GM23338 (cell line): ENCODE data around the gene TTC28. TPM values are rescaled to one million over a fixed set of nuclear protein-coding genes. Genes with fewer than 3 reads are reported as not detected.
A peak's percentile ranks its signal among the peaks of the same experiment; 100 is the strongest.

Experiments used
- ATAC-seq: fragments of 200-7000 bp; cut with Tn5 transposase; 3 replicates; pipeline ENCODE4 v1.9.1; 2020
- DNase-seq: peaks from one replicate; pipeline ENCODE4 v3.0.0-alpha.2; 2015; ENCODE audit warnings: low spot score
- H2AFZ ChIP-seq: fragments of 200-600 bp; sonication (generic); 2 replicates; pipeline ENCODE4 v1.8.0; 2016; ENCODE audit warnings: antibody characterized with exemption, mild to moderate bottlenecking, moderate library complexity
- H3F3A ChIP-seq: fragments of 200-600 bp; sonication (generic); replicated peaks from 2 replicates; pipeline ENCODE4 v1.8.0; 2017; ENCODE audit warnings: antibody characterized with exemption, mixed run types, low read depth
- H3K27ac ChIP-seq: fragments of 200-600 bp; sonication (generic); 2 replicates; pipeline ENCODE4 v1.6.1; 2016; ENCODE audit warnings: low read depth
- H3K27me3 ChIP-seq: fragments of 200-600 bp; sonication (generic); 2 replicates; pipeline ENCODE4 v1.8.0; 2016; ENCODE audit warnings: mild to moderate bottlenecking, mixed run types, moderate library complexity; ENCODE audit not compliant: insufficient read depth
- H3K36me3 ChIP-seq: fragments of 200-600 bp; sonication (generic); 2 replicates; pipeline ENCODE4 v1.8.0; 2016; ENCODE audit warnings: mild to moderate bottlenecking; ENCODE audit not compliant: insufficient read depth
- H3K4me1 ChIP-seq: fragments of 200-600 bp; sonication (generic); 2 replicates; pipeline ENCODE4 v1.8.0; 2016; ENCODE audit warnings: mild to moderate bottlenecking, moderate library complexity; ENCODE audit not compliant: insufficient read depth
- H3K4me2 ChIP-seq: fragments of 200-600 bp; sonication (generic); 2 replicates; pipeline ENCODE4 v1.7.1; 2017; ENCODE audit warnings: mixed run types
- H3K4me3 ChIP-seq: fragments of 200-600 bp; sonication (generic); 2 replicates; pipeline ENCODE4 v1.6.1; 2016; ENCODE audit warnings: mixed run types
- H3K79me2 ChIP-seq: fragments of 200-600 bp; sonication (generic); replicated peaks from 2 replicates; pipeline ENCODE4 v1.8.0; 2017; ENCODE audit warnings: mild to moderate bottlenecking; ENCODE audit not compliant: insufficient read depth
- H3K9me2 ChIP-seq: fragments of 200-600 bp; sonication (generic); 2 replicates; pipeline ENCODE4 v1.8.0; 2017; ENCODE audit not compliant: insufficient read depth
- H4K20me1 ChIP-seq: fragments of 200-600 bp; sonication (generic); replicated peaks from 2 replicates; pipeline ENCODE4 v1.8.0; 2017; ENCODE audit warnings: mild to moderate bottlenecking; ENCODE audit not compliant: insufficient read depth
- H3K27ac Mint-ChIP-seq: 2 replicates; pipeline ENCODE4 v1.8.0; 2020; ENCODE audit warnings: inconsistent platforms, mild to moderate bottlenecking, moderate library complexity, mixed read lengths
- H3K27me3 Mint-ChIP-seq: 3 replicates; pipeline ENCODE4 v1.8.0; 2022; ENCODE audit warnings: low read depth, mild to moderate bottlenecking, moderate library complexity, mixed read lengths, inconsistent platforms; ENCODE audit not compliant: insufficient read depth, poor library complexity
- H3K36me3 Mint-ChIP-seq: 3 replicates; pipeline ENCODE4 v1.8.0; 2021; ENCODE audit warnings: low read depth, mild to moderate bottlenecking, inconsistent platforms, moderate library complexity, mixed read lengths
- H3K4me1 Mint-ChIP-seq: 3 replicates; pipeline ENCODE4 v1.8.0; 2020; ENCODE audit warnings: mild to moderate bottlenecking, inconsistent platforms, mixed read lengths
- H3K4me3 Mint-ChIP-seq: 3 replicates; pipeline ENCODE4 v1.8.0; 2021; ENCODE audit warnings: moderate library complexity, mild to moderate bottlenecking, inconsistent platforms, mixed read lengths
- H3K9me3 Mint-ChIP-seq: 3 replicates; pipeline ENCODE4 v1.8.0; 2020; ENCODE audit warnings: moderate library complexity, mild to moderate bottlenecking, inconsistent platforms, mixed read lengths
- CREB1 ChIP-seq: fragments of 250-450 bp; sonication (Bioruptor Pico); IDR thresholded peaks from 2 replicates; pipeline ENCODE4 v1.5.0; 2020; ENCODE audit warnings: low read depth, mild to moderate bottlenecking, moderate library complexity
- CTCF ChIP-seq, 2 experiments: fragments of 200-600 bp in 1 of 2; sonication (generic) in 1 of 2; conservative IDR thresholded peaks; 2 replicates each; pipeline versions ENCODE4 v1.5.1 to v1.6.1; 2016 to 2017; ENCODE audit warnings: antibody characterized with exemption in 2 of 2, low read depth in 2 of 2, mild to moderate bottlenecking in 2 of 2, moderate library complexity in 1 of 2
- EZH2 ChIP-seq: fragments of 200-600 bp; sonication (generic); IDR thresholded peaks from one replicate; pipeline ENCODE4 v1.8.0; 2017; ENCODE audit warnings: antibody characterized with exemption, mild to moderate bottlenecking, low read depth; ENCODE audit not compliant: unreplicated experiment
- EZH2phosphoT487 ChIP-seq: fragments of 200-600 bp; sonication (generic); IDR thresholded peaks from one replicate; pipeline ENCODE4 v1.8.1; 2018; ENCODE audit warnings: antibody characterized with exemption; ENCODE audit not compliant: unreplicated experiment
- JUNB ChIP-seq: IDR thresholded peaks from one replicate; pipeline ENCODE4 v1.6.1; 2016; ENCODE audit warnings: antibody characterized with exemption; ENCODE audit not compliant: unreplicated experiment
- NANOG ChIP-seq: IDR thresholded peaks from 2 replicates; pipeline ENCODE4 v1.6.1; 2016; ENCODE audit warnings: antibody characterized with exemption, borderline replicate concordance
- POLR2AphosphoS5 ChIP-seq: IDR thresholded peaks from 2 replicates; pipeline ENCODE4 v1.6.1; 2016; ENCODE audit warnings: antibody characterized with exemption, low read depth
- REST ChIP-seq: IDR thresholded peaks from one replicate; pipeline ENCODE4 v1.6.1; 2018; ENCODE audit warnings: antibody characterized with exemption; ENCODE audit not compliant: unreplicated experiment
- STAT1 ChIP-seq: IDR thresholded peaks from one replicate; pipeline ENCODE4 v1.6.1; 2016; ENCODE audit warnings: antibody characterized with exemption; ENCODE audit not compliant: unreplicated experiment
- ZNF114 ChIP-seq: fragments of 250-450 bp; sonication (Bioruptor Pico); IDR thresholded peaks from 2 replicates; pipeline ENCODE4 v1.5.0; 2020; ENCODE audit warnings: mild to moderate bottlenecking, moderate library complexity
- ZNF331 ChIP-seq: fragments of 250-450 bp; sonication (Bioruptor Pico); IDR thresholded peaks from 2 replicates; pipeline ENCODE4 v1.5.0; 2020; ENCODE audit warnings: low read depth, mild to moderate bottlenecking, moderate library complexity
- polyA plus RNA-seq: library from polyadenylated mRNA; unstranded; fragments of >200 nt; fragmentation: Nextera tagmentation; extraction: Ambion mirVana; gene quantifications from 2 replicates; pipeline ENCODE4 v1.2.1, GENCODE V29; 2016
- total RNA-seq: library from RNA; depleted of rRNA; stranded (reverse); fragments of >200 nt; shearing (Covaris generic); gene quantifications from 2 replicates; pipeline ENCODE4 v1.2.3, GENCODE V29; 2014
- TF ChIP-seq, protein P1 (sequence below): IDR thresholded peaks from 2 replicates; pipeline ENCODE4 v1.6.1; 2016; ENCODE audit warnings: antibody characterized with exemption

The TTC28 gene
- total and polyA plus RNA-seq, 2 experiments from 2014 or later: 4.5 to 16.1 TPM

DNA sequence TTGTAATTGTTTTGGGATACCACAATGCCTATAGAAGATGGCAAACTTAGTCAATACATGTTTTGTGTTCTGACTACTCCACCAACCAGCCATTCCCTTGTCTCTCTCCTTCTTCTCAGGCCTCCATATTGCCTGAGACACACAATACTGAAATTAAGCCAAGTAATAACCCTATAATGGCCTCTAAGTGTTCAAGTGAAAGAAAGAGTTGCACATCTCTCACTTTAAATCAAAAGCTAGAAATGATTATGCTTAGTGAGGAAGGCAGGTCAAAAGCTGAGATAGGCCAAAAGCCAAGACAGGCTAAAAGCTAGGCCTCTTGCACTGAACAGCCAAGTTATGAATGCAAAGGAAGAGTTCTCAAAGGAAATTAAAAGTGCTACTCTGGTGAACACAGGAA, 318.7 kb downstream of the TTC28 start (continued):
- TF ChIP-seq JUNB (no peak), CTCF (conservative IDR thresholded peaks at IDR 0.05; ENCODE audit: low read depth in 2 of 2) (no peak), CREB1 (CRISPR knock-in tag) (no peak), ZNF114 (no peak), REST (no peak), ZNF331 (CRISPR knock-in tag) (no peak), STAT1 (no peak)
- TF ChIP-seq, protein P1, sequence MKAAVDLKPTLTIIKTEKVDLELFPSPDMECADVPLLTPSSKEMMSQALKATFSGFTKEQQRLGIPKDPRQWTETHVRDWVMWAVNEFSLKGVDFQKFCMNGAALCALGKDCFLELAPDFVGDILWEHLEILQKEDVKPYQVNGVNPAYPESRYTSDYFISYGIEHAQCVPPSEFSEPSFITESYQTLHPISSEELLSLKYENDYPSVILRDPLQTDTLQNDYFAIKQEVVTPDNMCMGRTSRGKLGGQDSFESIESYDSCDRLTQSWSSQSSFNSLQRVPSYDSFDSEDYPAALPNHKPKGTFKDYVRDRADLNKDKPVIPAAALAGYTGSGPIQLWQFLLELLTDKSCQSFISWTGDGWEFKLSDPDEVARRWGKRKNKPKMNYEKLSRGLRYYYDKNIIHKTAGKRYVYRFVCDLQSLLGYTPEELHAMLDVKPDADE: no peak

GRCh38 chr22:28358312-28358711, 321.3 kb downstream of the TTC28 start:
- Histone ChIP-seq H3F3A (no peaks in the 10 kb centered on the region), H3K27me3 (no peaks in the 10 kb centered on the region), H3K4me2 (no peak overlapping the region), H4K20me1 (no peaks in the 10 kb centered on the region; the same call in 1 of the 2 replicates), H3K9me2 (no peaks in the 10 kb centered on the region), H2AFZ (no peak overlapping the region), H3K27ac (no peak overlapping the region), H3K36me3 (no peaks in the 10 kb centered on the region), H3K79me2 (no peaks in the 10 kb centered on the region), H3K4me1 (peaks cover 8% of the 10 kb centered on the region; the same call in 1 of the 2 replicates), H3K4me3 (no peak overlapping the region)
- H3K9me3 Mint-ChIP-seq: peaks cover 21% of the 10 kb centered on the region
- ATAC-seq: peak; percentile 52; the same call in 2 of the 3 replicates
- peaks cover 6% of the 10 kb centered on the region for H3K27me3 Mint-ChIP-seq
- H3K4me1 Mint-ChIP-seq: peaks cover 9% of the 10 kb centered on the region
- H3K27ac Mint-ChIP-seq: no peak overlapping the region
- DNase-seq: no peak
- no peak for TF ChIP-seq JUNB
- no peak for TF ChIP-seq CTCF (conservative IDR thresholded peaks at IDR 0.05; ENCODE audit: low read depth in 2 of 2)
- no peak for TF ChIP-seq STAT1
- TF ChIP-seq, protein P1: no peak
- no peak for TF ChIP-seq EZH2
- TF ChIP-seq NANOG: no peak
- TF ChIP-seq ZNF331 (CRISPR knock-in tag): no peak
- no peak for TF ChIP-seq CREB1 (CRISPR knock-in tag)
- TF ChIP-seq EZH2phosphoT487: no peak
- no peak for TF ChIP-seq POLR2AphosphoS5
- no peak overlapping the region for H3K4me3 Mint-ChIP-seq
- peaks cover 17% of the 10 kb centered on the region for H3K36me3 Mint-ChIP-seq
